Epithelial cell of esophagus (primary cell): ENCODE results near the gene LRR1.
A peak's percentile ranks its signal among the peaks of the same experiment; 100 is the strongest.

ENCODE experiments used
- DNase-seq: peaks from one replicate; pipeline ENCODE4 v3.0.0; 2010; ENCODE audit warnings: low read depth
- H3K4me3 ChIP-seq: 2 replicates; pipeline ENCODE4 v1.5.1; 2011; ENCODE audit warnings: mild to moderate bottlenecking, low read length, control low read depth
- CTCF ChIP-seq: IDR thresholded peaks from 2 replicates; pipeline ENCODE4 v1.5.1; 2011; ENCODE audit warnings: low read depth, mild to moderate bottlenecking, low read length, control low read depth, inconsistent platforms; ENCODE audit not compliant: insufficient read depth; ENCODE audit errors: missing control alignments

The LRR1 gene

GRCh38 chr14:49586673-49587460 lies 11.9 kb upstream of the LRR1 start:
- H3K4me3 ChIP-seq, result peak overlapping the region; percentile 62
- peak; percentile 73 for DNase-seq
- TF ChIP-seq CTCF, result peak; percentile 69

- no peak overlapping the region for H3K4me3 ChIP-seq
- no peak for TF ChIP-seq CTCF
- no peak for DNase-seq
Observed at GRCh38 chr14:49589387-49589786, 9.4 kb upstream of the LRR1 start.

GRCh38 chr14:49593016-49593415 lies 5.7 kb upstream of the LRR1 start:
- H3K4me3 ChIP-seq, result no peak overlapping the region
- peak; percentile 37 for DNase-seq
- TF ChIP-seq CTCF, result no peak

DNA sequence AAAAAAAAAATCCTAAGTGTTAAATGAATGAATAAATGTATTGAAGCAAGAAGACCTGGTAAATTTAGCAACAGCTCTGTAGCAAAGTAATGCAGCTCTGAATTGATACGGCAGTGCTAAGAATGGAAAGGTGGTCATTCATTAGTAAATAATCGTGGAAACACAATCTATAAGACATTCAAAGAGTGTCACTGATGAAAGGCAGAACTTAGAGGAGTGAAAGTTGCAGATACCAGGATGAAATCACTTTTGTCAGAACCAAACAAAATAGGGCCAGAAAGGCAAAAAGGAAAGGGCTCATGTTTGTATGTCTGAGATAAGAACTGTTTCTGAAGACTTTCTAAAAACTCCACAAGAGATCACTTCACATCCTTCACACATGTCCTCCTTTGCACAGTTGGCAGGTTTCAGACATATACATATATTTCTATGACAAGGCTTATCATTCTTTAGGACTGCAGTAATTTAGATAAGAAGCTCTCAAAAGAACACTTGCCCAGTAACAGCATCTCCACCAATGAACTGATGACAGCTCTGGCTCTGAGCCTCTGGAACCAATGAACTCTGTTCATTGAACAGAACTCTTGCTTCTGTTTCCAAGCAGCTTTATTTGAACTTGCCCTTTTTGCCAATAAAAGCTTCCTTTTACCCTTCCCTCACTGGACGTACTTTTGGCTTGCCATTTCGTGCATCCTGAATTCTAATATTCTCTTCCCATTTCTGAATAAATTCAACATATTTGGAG lies 4.2 kb upstream of the LRR1 start:
- no peak for TF ChIP-seq CTCF

DNA sequence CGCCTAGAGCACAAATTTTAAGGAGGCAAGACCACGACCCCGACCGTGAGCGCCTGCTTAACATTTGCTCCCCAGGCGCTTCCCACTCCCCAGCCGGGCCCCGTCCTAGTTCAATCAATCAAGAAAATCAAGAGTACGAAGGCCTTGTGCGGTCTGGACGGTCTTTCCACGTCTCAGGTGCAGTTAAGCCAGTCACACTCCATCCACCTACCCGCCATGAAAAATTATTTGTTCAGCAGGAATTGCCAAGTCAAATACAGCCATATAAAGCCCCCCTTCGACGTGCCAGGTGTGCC lies 603 bp upstream of the LRR1 start:
- no peak for TF ChIP-seq CTCF
- DNase-seq, result no peak
- peak overlapping the region; percentile 94 for H3K4me3 ChIP-seq

More for the DNA sequence above, 4.2 kb upstream of the LRR1 start:
- H3K4me3 ChIP-seq, result no peak overlapping the region
- peak; percentile 41 for DNase-seq

GRCh38 chr14:49607583-49607982 lies 8.8 kb downstream of the LRR1 start:
- DNase-seq, result no peak
- TF ChIP-seq CTCF, result no peak

More at GRCh38 chr14:49607583-49607982, 8.8 kb downstream of the LRR1 start:
- no peak overlapping the region for H3K4me3 ChIP-seq
